HepG2 (cell line): ENCODE data around the gene TRIM66. TPM values are rescaled to one million over a fixed set of nuclear protein-coding genes. Genes with fewer than 3 reads are reported as not detected.
A peak's percentile ranks its signal among the peaks of the same experiment; 100 is the strongest.

ENCODE experiments used
- ARID3A ChIP-seq: IDR thresholded peaks from 2 replicates; pipeline ENCODE4 v1.6.1; 2012; ENCODE audit warnings: low read depth, low read length, improper control_type of control experiment
- HBP1 ChIP-seq: IDR thresholded peaks from 2 replicates; pipeline ENCODE4 v1.6.1; 2016; ENCODE audit warnings: low read depth, control low read depth
- KLF11 ChIP-seq: IDR thresholded peaks from 2 replicates; pipeline ENCODE4 v1.6.1; 2016; ENCODE audit warnings: missing compliant biosample characterization
- PAWR ChIP-seq: sonication (generic); formaldehyde crosslinking; IDR thresholded peaks from 2 replicates; pipeline ENCODE4 v1.4.0; 2020; ENCODE audit warnings: missing genetic modification reagents, mild to moderate bottlenecking, borderline replicate concordance
- TCF7 ChIP-seq: sonication (generic); IDR thresholded peaks from 2 replicates; pipeline ENCODE4 v1.6.1; 2016; ENCODE audit warnings: antibody characterized with exemption, low read depth
- UBTF ChIP-seq: sonication (generic); formaldehyde crosslinking; IDR thresholded peaks from 2 replicates; pipeline ENCODE4 v1.4.0; 2020; ENCODE audit warnings: mild to moderate bottlenecking, missing genetic modification reagents
- ZBTB40 ChIP-seq, 2 experiments: fragments of 450-650 bp in 1 of 2; sonication (generic) in 1 of 2; formaldehyde crosslinking in 1 of 2; IDR thresholded peaks; 2 replicates each; pipeline versions ENCODE4 v1.6.1 to v1.8.0; 2016 to 2022; ENCODE audit warnings: antibody characterized with exemption in 1 of 2, mild to moderate bottlenecking in 1 of 2, missing genetic modification reagents in 1 of 2
- ZBTB46 ChIP-seq: sonication (generic); formaldehyde crosslinking; IDR thresholded peaks from 2 replicates; pipeline ENCODE4 v1.4.0; 2020; ENCODE audit warnings: mild to moderate bottlenecking, missing genetic modification reagents, borderline replicate concordance
- ZNF547 ChIP-seq: sonication (generic); formaldehyde crosslinking; IDR thresholded peaks from 2 replicates; pipeline ENCODE4 v1.5.1; 2020; ENCODE audit warnings: mild to moderate bottlenecking, missing genetic modification reagents
- ZNF589 ChIP-seq: sonication (generic); formaldehyde crosslinking; conservative IDR thresholded peaks from 2 replicates; pipeline ENCODE4 v1.8.0; 2022; ENCODE audit warnings: mild to moderate bottlenecking, moderate library complexity, missing genetic modification reagents
- polyA plus RNA-seq, 8 experiments: library from polyadenylated mRNA; depleted of rRNA in 3 of 8; stranded (reverse) in 7 of 8; unstranded in 1 of 8; fragments of >200 nt; fragmentation: Illumina TruSeq in 4 of 8; extraction: Trizol in 4 of 8; gene quantifications; 2 replicates each; pipeline versions ENCODE4 v1.2.1 to v1.2.3, GENCODE V29; 2011 to 2016; ENCODE audit warnings: low read depth in 4 of 8, missing spikeins in 1 of 8, mixed read lengths in 1 of 8; ENCODE audit not compliant: insufficient read depth in 1 of 8
- total RNA-seq, 5 experiments: library from RNA; depleted of rRNA; stranded (reverse); fragments of >200 nt; fragmentation: Illumina TruSeq; extraction: Trizol; gene quantifications; 2 replicates each; pipeline ENCODE4 v1.2.3, GENCODE V29; 2016; ENCODE audit warnings: low read depth in 1 of 5

Gene TRIM66
- total and polyA plus RNA-seq, 2 of the 13 experiments (the other 11 are each of a cell fraction or from before 2014, with no cell fraction given) = 4.9 to 6.1 TPM

- TF ChIP-seq ZBTB40 (IDR thresholded peaks at IDR 0.05) (no peak), ZBTB40 (CRISPR knock-in tag; IDR thresholded peaks at IDR 0.05) (no peak; the same call in none of the 2 replicates), PAWR (CRISPR knock-in tag) (0 out of 2 replicates have a peak, but pooled peaks have one; percentile 66), ZBTB46 (CRISPR knock-in tag) (no peak), HBP1 (peak; percentile 83), ZNF547 (CRISPR knock-in tag) (0 out of 2 replicates have a peak, but pooled peaks have one; percentile 64), TCF7 (no peak), ARID3A (0 out of 2 replicates have a peak, but pooled peaks have one; percentile 4), ZNF589 (CRISPR knock-in tag) (no peak), UBTF (CRISPR knock-in tag) (peak; percentile 56; the same call in 1 of the 2 replicates), KLF11 (CRISPR knock-in tag) (peak; percentile 73)
These were observed at the start of gene TRIM66, which contains the start of gene RPL27A (continued) for GRCh38 chr11:8682303-8683114.
